PFSK-1 (cell line): Measurements from ENCODE around the gene MOGAT1.

Source experiments
- FOXP2 ChIP-seq: optimal IDR thresholded peaks from 2 replicates; pipeline ENCODE3; 2011; ENCODE audit warnings: borderline replicate concordance, control low read depth, inconsistent platforms; ENCODE audit not compliant: insufficient read depth; ENCODE audit errors: extremely low read length, extremely low read depth
- POLR2AphosphoS5 ChIP-seq: IDR thresholded peaks from 2 replicates; pipeline ENCODE4 v1.6.1; 2012; ENCODE audit warnings: low read depth, mild to moderate bottlenecking, control low read depth, low read length, moderate library complexity
- REST ChIP-seq, 2 experiments: IDR thresholded peaks; 2 replicates each; pipeline versions ENCODE4 v1.6.1 to v1.8.0; 2011 to 2012; ENCODE audit warnings: low read depth in 2 of 2, low read length in 2 of 2, control low read depth in 1 of 2, inconsistent platforms in 1 of 2, mild to moderate bottlenecking in 1 of 2, moderate library complexity in 1 of 2; ENCODE audit not compliant: insufficient read depth in 1 of 2
- SIN3A ChIP-seq: IDR thresholded peaks from 2 replicates; pipeline ENCODE4 v1.6.1; 2012; ENCODE audit warnings: mild to moderate bottlenecking, low read length, moderate library complexity, borderline replicate concordance; ENCODE audit not compliant: insufficient read depth
- TAF1 ChIP-seq: IDR thresholded peaks from 2 replicates; pipeline ENCODE4 v1.6.1; 2012; ENCODE audit warnings: low read length, control low read depth, borderline replicate concordance; ENCODE audit not compliant: insufficient read depth

Gene MOGAT1

GRCh38 chr2:222649801-222650200 is 21.7 kb upstream of the MOGAT1 start:
- no peak for TF ChIP-seq REST (IDR thresholded peaks at IDR 0.05; ENCODE audit: insufficient read depth in 1 of 2, low read depth in 2 of 2, low read length in 2 of 2)
- no peak for TF ChIP-seq POLR2AphosphoS5
- no peak for TF ChIP-seq FOXP2
- no peak for TF ChIP-seq SIN3A
- TF ChIP-seq TAF1 = no peak

- peak; percentile 47; the same call in 1 of the 2 replicates for TF ChIP-seq POLR2AphosphoS5
- TF ChIP-seq SIN3A = no peak
These were observed 19.6 kb upstream of the MOGAT1 start for GRCh38 chr2:222651718-222652418.

GRCh38 chr2:222652491-222653255 is 18.8 kb upstream of the MOGAT1 start:
- TF ChIP-seq FOXP2 (no peak), POLR2AphosphoS5 (0 out of 2 replicates have a peak, but pooled peaks have one; percentile 1), SIN3A (no peak)

- no peak for TF ChIP-seq POLR2AphosphoS5
These were observed 18.2 kb upstream of the MOGAT1 start for GRCh38 chr2:222653280-222653679.

GRCh38 chr2:222655787-222656525 is 15.5 kb upstream of the MOGAT1 start, which contains the start of gene FARSB:
FARSB (minus strand) TSS chr2:222656092; CDS start chr2:222656073, 19 bp downstream.
- TF ChIP-seq REST (IDR thresholded peaks at IDR 0.05; ENCODE audit: insufficient read depth in 1 of 2, low read depth in 2 of 2, low read length in 2 of 2) = no peak
- TF ChIP-seq FOXP2 = no peak
- TF ChIP-seq POLR2AphosphoS5 = peak; percentile 79
- TF ChIP-seq TAF1 = peak; percentile 75
- peak; percentile 85; the same call in 1 of the 2 replicates for TF ChIP-seq SIN3A

- TF ChIP-seq POLR2AphosphoS5 = no peak
- TF ChIP-seq REST (IDR thresholded peaks at IDR 0.05; ENCODE audit: insufficient read depth in 1 of 2, low read depth in 2 of 2, low read length in 2 of 2) = no peak
- no peak for TF ChIP-seq TAF1
- no peak for TF ChIP-seq FOXP2
- TF ChIP-seq SIN3A = no peak
These were observed 14.7 kb upstream of the MOGAT1 start for GRCh38 chr2:222656526-222657446.
